HepG2 (cell line): ENCODE data around the gene ZMYND8. TPM values are rescaled to one million over a fixed set of nuclear protein-coding genes. Genes with fewer than 3 reads are reported as not detected.

Source experiments
- ATRX ChIP-seq: sonication (generic); formaldehyde crosslinking; IDR thresholded peaks from 2 replicates; pipeline ENCODE4 v1.4.0; 2020; ENCODE audit warnings: missing genetic modification reagents, borderline replicate concordance
- CC2D1A ChIP-seq: sonication (generic); formaldehyde crosslinking; IDR thresholded peaks from 2 replicates; pipeline ENCODE4 v1.8.1; 2023; ENCODE audit warnings: mild to moderate bottlenecking, missing genetic modification reagents
- CCAR2 ChIP-seq: fragments of 200-400 bp; formaldehyde crosslinking; optimal IDR thresholded peaks from 2 replicates; pipeline ENCODE3; 2018; ENCODE audit warnings: low read depth, mild to moderate bottlenecking, low read length, moderate library complexity
- CTCF ChIP-seq: sonication (generic); formaldehyde crosslinking; IDR thresholded peaks from 2 replicates; pipeline ENCODE4 v1.5.0; 2020; ENCODE audit warnings: mild to moderate bottlenecking, missing genetic modification reagents, moderate library complexity
- DMAP1 ChIP-seq: IDR thresholded peaks from 2 replicates; pipeline ENCODE4 v1.6.1; 2016
- GABPB1 ChIP-seq: IDR thresholded peaks from 2 replicates; pipeline ENCODE4 v1.6.1; 2016; ENCODE audit warnings: mild to moderate bottlenecking, missing genetic modification reagents, moderate library complexity, missing compliant biosample characterization
- HNF4G ChIP-seq, 2 experiments: sonication (generic) in 1 of 2; formaldehyde crosslinking in 1 of 2; IDR thresholded peaks; 2 replicates each; pipeline versions ENCODE4 v1.4.0 to v1.6.1; 2011 to 2020; ENCODE audit warnings: borderline replicate concordance in 2 of 2, low read depth in 2 of 2, mild to moderate bottlenecking in 2 of 2, low read length in 1 of 2, missing genetic modification reagents in 1 of 2, moderate library complexity in 1 of 2
- KLF6 ChIP-seq: IDR thresholded peaks from 2 replicates; pipeline ENCODE4 v1.8.0; 2016; ENCODE audit warnings: missing biosample characterization, missing genetic modification reagents
- MXD3 ChIP-seq: IDR thresholded peaks from 2 replicates; pipeline ENCODE4 v1.6.1; 2016; ENCODE audit warnings: mild to moderate bottlenecking, missing biosample characterization, missing genetic modification reagents
- NFE2L2 ChIP-seq: fragments of 150-350 bp; IDR thresholded peaks from 2 replicates; pipeline ENCODE4 v1.6.1; 2014; ENCODE audit warnings: low read length
- NR2F1 ChIP-seq, 2 experiments: fragments of 450-650 bp in 1 of 2; formaldehyde crosslinking in 1 of 2; IDR thresholded peaks; 2 replicates each; pipeline versions ENCODE4 v1.5.0 to v1.6.1; 2016 to 2020; ENCODE audit warnings: mild to moderate bottlenecking in 1 of 2, missing compliant biosample characterization in 1 of 2, missing genetic modification reagents in 1 of 2, moderate library complexity in 1 of 2
- POLR2AphosphoS5 ChIP-seq: IDR thresholded peaks from 2 replicates; pipeline ENCODE4 v1.6.1; 2012; ENCODE audit warnings: low read depth, low read length
- RARA ChIP-seq: IDR thresholded peaks from 2 replicates; pipeline ENCODE4 v1.6.1; 2016; ENCODE audit warnings: missing genetic modification reagents, missing compliant biosample characterization
- SNAPC2 ChIP-seq: sonication (generic); formaldehyde crosslinking; IDR thresholded peaks from 2 replicates; pipeline ENCODE4 v1.8.1; 2022; ENCODE audit warnings: mild to moderate bottlenecking, missing genetic modification reagents
- SOX6 ChIP-seq, 2 experiments: fragments of 450-650 bp in 1 of 2; sonication (generic) in 1 of 2; formaldehyde crosslinking in 1 of 2; IDR thresholded peaks; 2 replicates each; pipeline versions ENCODE4 v1.4.0 to v1.6.1; 2017 to 2020; ENCODE audit warnings: antibody characterized with exemption in 1 of 2, mild to moderate bottlenecking in 1 of 2, missing genetic modification reagents in 1 of 2
- TEF ChIP-seq: sonication (generic); formaldehyde crosslinking; IDR thresholded peaks from 2 replicates; pipeline ENCODE4 v1.5.0; 2020; ENCODE audit warnings: missing genetic modification reagents
- ZBTB25 ChIP-seq: IDR thresholded peaks from 2 replicates; pipeline ENCODE4 v1.6.1; 2018; ENCODE audit warnings: missing genetic modification reagents
- ZBTB42 ChIP-seq: sonication (generic); formaldehyde crosslinking; IDR thresholded peaks from 2 replicates; pipeline ENCODE4 v1.5.0; 2020; ENCODE audit warnings: mild to moderate bottlenecking, missing genetic modification reagents
- ZBTB7A ChIP-seq: sonication (generic); formaldehyde crosslinking; IDR thresholded peaks from 2 replicates; pipeline ENCODE4 v1.8.0; 2022; ENCODE audit warnings: mild to moderate bottlenecking, missing genetic modification reagents
- ZFP90 ChIP-seq: sonication (generic); formaldehyde crosslinking; IDR thresholded peaks from 2 replicates; pipeline ENCODE4 v1.8.0; 2022; ENCODE audit warnings: missing genetic modification reagents, mild to moderate bottlenecking, inconsistent platforms, borderline replicate concordance
- ZNF225 ChIP-seq: sonication (generic); formaldehyde crosslinking; IDR thresholded peaks from 2 replicates; pipeline ENCODE4 v1.4.0; 2020; ENCODE audit warnings: mild to moderate bottlenecking, missing genetic modification reagents
- ZNF251 ChIP-seq: sonication (generic); formaldehyde crosslinking; IDR thresholded peaks from 2 replicates; pipeline ENCODE4 v1.9.0; 2021; ENCODE audit warnings: mild to moderate bottlenecking, missing genetic modification reagents
- ZNF446 ChIP-seq: sonication (generic); formaldehyde crosslinking; IDR thresholded peaks from 2 replicates; pipeline ENCODE4 v1.5.0; 2020; ENCODE audit warnings: mild to moderate bottlenecking, missing genetic modification reagents
- ZNF546 ChIP-seq: sonication (generic); formaldehyde crosslinking; conservative IDR thresholded peaks from 2 replicates; pipeline ENCODE4 v1.8.1; 2023; ENCODE audit warnings: mild to moderate bottlenecking, missing genetic modification reagents
- ZNF777 ChIP-seq: sonication (generic); formaldehyde crosslinking; IDR thresholded peaks from 2 replicates; pipeline ENCODE4 v1.4.0; 2020; ENCODE audit warnings: missing genetic modification reagents
- polyA plus RNA-seq, 8 experiments: library from polyadenylated mRNA; depleted of rRNA in 3 of 8; stranded (reverse) in 7 of 8; unstranded in 1 of 8; fragments of >200 nt; fragmentation: Illumina TruSeq in 4 of 8; extraction: Trizol in 4 of 8; gene quantifications; 2 replicates each; pipeline versions ENCODE4 v1.2.1 to v1.2.3, GENCODE V29; 2011 to 2016; ENCODE audit warnings: low read depth in 4 of 8, missing spikeins in 1 of 8, mixed read lengths in 1 of 8; ENCODE audit not compliant: insufficient read depth in 1 of 8
- total RNA-seq, 5 experiments: library from RNA; depleted of rRNA; stranded (reverse); fragments of >200 nt; fragmentation: Illumina TruSeq; extraction: Trizol; gene quantifications; 2 replicates each; pipeline ENCODE4 v1.2.3, GENCODE V29; 2016; ENCODE audit warnings: low read depth in 1 of 5

The ZMYND8 gene
- total and polyA plus RNA-seq, 2 of the 13 experiments (the other 11 are each of a cell fraction or from before 2014, with no cell fraction given) = 53.9 to 84.7 TPM

- no peak for TF ChIP-seq CTCF (CRISPR knock-in tag)
- no peak for TF ChIP-seq DMAP1 (CRISPR knock-in tag)
- no peak for TF ChIP-seq HNF4G (IDR thresholded peaks at IDR 0.05; ENCODE audit: borderline replicate concordance, low read depth, low read length)
- no peak for TF ChIP-seq HNF4G (CRISPR knock-in tag; IDR thresholded peaks at IDR 0.05; ENCODE audit: borderline replicate concordance, low read depth)
- no peak for TF ChIP-seq GABPB1 (CRISPR knock-in tag)
- TF ChIP-seq ZFP90 (CRISPR knock-in tag) = no peak
- TF ChIP-seq NR2F1 (CRISPR knock-in tag; IDR thresholded peaks at IDR 0.05) = 0 out of 4 replicates have a peak, but pooled peaks of 1 of the 2 experiments have one; percentile 13
- TF ChIP-seq MXD3 (CRISPR knock-in tag) = no peak
- no peak for TF ChIP-seq ZNF251 (CRISPR knock-in tag)
- TF ChIP-seq ZBTB25 (CRISPR knock-in tag) = no peak
- no peak for TF ChIP-seq ZNF446 (CRISPR knock-in tag)
- no peak for TF ChIP-seq ZBTB42
- TF ChIP-seq POLR2AphosphoS5 = no peak
- no peak for TF ChIP-seq ZNF777 (CRISPR knock-in tag)
- no peak for TF ChIP-seq ZBTB7A (CRISPR knock-in tag)
- TF ChIP-seq KLF6 (CRISPR knock-in tag) = no peak
- no peak for TF ChIP-seq SNAPC2 (CRISPR knock-in tag)
- TF ChIP-seq CC2D1A (CRISPR knock-in tag) = no peak
- no peak for TF ChIP-seq CCAR2
- no peak for TF ChIP-seq SOX6 (IDR thresholded peaks at IDR 0.05)
- no peak for TF ChIP-seq SOX6 (CRISPR knock-in tag; IDR thresholded peaks at IDR 0.05)
- TF ChIP-seq ZNF546 (CRISPR knock-in tag) = no peak
- no peak for TF ChIP-seq ZNF225
- no peak for TF ChIP-seq ATRX (CRISPR knock-in tag)
- no peak for TF ChIP-seq NFE2L2
- peak; percentile 73 for TF ChIP-seq RARA (CRISPR knock-in tag)
- no peak for TF ChIP-seq TEF (CRISPR knock-in tag)
Measured at GRCh38 chr20:47195573-47195972, 160.9 kb downstream of the ZMYND8 start (continued).
